ENCODE data around the gene LRRC4C.

DNA sequence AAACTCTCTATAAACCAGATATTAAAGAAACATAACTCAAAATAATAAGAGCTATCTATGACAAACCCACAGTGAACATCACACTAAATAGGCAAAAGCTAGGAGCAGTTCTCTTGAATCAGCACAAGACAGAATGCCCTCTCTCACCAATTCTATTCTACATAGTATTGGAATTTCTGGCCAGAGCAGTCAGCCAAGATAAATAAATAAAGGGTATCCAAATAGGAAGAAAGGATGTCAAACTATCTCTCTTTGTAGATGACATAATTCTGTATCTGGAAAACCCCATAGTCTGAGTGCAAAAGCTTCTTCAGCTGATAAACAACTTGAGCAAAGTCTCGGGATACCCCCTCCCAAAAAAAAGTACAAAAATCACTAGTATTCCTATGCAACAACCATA lies 359.8 kb downstream of the LRRC4C start:
- TF ChIP-seq POLR2A (IDR thresholded peaks at IDR 0.05) (no peak), EP300 (IDR thresholded peaks at IDR 0.05) (no peak)
- TF ChIP-seq, protein P1, sequence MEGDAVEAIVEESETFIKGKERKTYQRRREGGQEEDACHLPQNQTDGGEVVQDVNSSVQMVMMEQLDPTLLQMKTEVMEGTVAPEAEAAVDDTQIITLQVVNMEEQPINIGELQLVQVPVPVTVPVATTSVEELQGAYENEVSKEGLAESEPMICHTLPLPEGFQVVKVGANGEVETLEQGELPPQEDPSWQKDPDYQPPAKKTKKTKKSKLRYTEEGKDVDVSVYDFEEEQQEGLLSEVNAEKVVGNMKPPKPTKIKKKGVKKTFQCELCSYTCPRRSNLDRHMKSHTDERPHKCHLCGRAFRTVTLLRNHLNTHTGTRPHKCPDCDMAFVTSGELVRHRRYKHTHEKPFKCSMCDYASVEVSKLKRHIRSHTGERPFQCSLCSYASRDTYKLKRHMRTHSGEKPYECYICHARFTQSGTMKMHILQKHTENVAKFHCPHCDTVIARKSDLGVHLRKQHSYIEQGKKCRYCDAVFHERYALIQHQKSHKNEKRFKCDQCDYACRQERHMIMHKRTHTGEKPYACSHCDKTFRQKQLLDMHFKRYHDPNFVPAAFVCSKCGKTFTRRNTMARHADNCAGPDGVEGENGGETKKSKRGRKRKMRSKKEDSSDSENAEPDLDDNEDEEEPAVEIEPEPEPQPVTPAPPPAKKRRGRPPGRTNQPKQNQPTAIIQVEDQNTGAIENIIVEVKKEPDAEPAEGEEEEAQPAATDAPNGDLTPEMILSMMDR (IDR thresholded peaks at IDR 0.05): no peak
